ENCODE data around the gene CTH. TPM values are rescaled to one million over a fixed set of nuclear protein-coding genes. Genes with fewer than 3 reads are reported as not detected.

CTH gene
- total and polyA plus RNA-seq, 2 of the 13 experiments (the other 11 are each of a cell fraction or from before 2014, with no cell fraction given), result 8.7 to 19.7 TPM

GRCh38 chr1:70410604-70411359 lies at the start of gene CTH (continued):
- TF ChIP-seq NFAT5 (CRISPR knock-in tag; IDR thresholded peaks at IDR 0.05) (peak; percentile 66; the same call in 1 of the 2 replicates), SP4 (CRISPR knock-in tag; IDR thresholded peaks at IDR 0.05) (peak; percentile 91), ZXDC (CRISPR knock-in tag; IDR thresholded peaks at IDR 0.05) (no peak; the same call in 1 of the 2 replicates), ELF3 (CRISPR knock-in tag; IDR thresholded peaks at IDR 0.05) (peak; percentile 60; the same call in 1 of the 2 replicates), SP5 (CRISPR knock-in tag; IDR thresholded peaks at IDR 0.05; ENCODE audit: borderline replicate concordance, low read depth) (peak; percentile 58), POLR2G (IDR thresholded peaks at IDR 0.05; ENCODE audit: low read depth, low read length) (peak; percentile 99), ZNF280D (CRISPR knock-in tag; IDR thresholded peaks at IDR 0.05) (peak; percentile 92), MBD4 (IDR thresholded peaks at IDR 0.05; ENCODE audit: borderline replicate concordance, low read length) (no peak), USF2 (IDR thresholded peaks at IDR 0.05; ENCODE audit: low read depth, low read length) (no peak), USF2 (CRISPR knock-in tag; IDR thresholded peaks at IDR 0.05; ENCODE audit: borderline replicate concordance) (no peak), ZNF83 (CRISPR knock-in tag; IDR thresholded peaks at IDR 0.05; ENCODE audit: borderline replicate concordance) (no peak), ZBTB26 (CRISPR knock-in tag; IDR thresholded peaks at IDR 0.05; ENCODE audit: borderline replicate concordance) (peak; percentile 35; the same call in 1 of the 2 replicates), HCFC1 (IDR thresholded peaks at IDR 0.05; ENCODE audit: low read depth, low read length) (no peak)

Data from HepG2 (cell line).